NCI-H345 treated with DMSO at 0.1 percent for 48 hours (cell line): ENCODE data around the gene DPYSL5.
"Not testable (repeated sequence)": the region's sequence is repeated elsewhere in the genome, so short reads cannot be mapped to it uniquely, and the experiment has no call there.

ENCODE experiments used
- DNase-seq: peaks from one replicate; lab custom pipeline; 2025; ENCODE audit not compliant: unreplicated experiment; lab: John Stamatoyannopoulos, UW

The DPYSL5 gene

DNA sequence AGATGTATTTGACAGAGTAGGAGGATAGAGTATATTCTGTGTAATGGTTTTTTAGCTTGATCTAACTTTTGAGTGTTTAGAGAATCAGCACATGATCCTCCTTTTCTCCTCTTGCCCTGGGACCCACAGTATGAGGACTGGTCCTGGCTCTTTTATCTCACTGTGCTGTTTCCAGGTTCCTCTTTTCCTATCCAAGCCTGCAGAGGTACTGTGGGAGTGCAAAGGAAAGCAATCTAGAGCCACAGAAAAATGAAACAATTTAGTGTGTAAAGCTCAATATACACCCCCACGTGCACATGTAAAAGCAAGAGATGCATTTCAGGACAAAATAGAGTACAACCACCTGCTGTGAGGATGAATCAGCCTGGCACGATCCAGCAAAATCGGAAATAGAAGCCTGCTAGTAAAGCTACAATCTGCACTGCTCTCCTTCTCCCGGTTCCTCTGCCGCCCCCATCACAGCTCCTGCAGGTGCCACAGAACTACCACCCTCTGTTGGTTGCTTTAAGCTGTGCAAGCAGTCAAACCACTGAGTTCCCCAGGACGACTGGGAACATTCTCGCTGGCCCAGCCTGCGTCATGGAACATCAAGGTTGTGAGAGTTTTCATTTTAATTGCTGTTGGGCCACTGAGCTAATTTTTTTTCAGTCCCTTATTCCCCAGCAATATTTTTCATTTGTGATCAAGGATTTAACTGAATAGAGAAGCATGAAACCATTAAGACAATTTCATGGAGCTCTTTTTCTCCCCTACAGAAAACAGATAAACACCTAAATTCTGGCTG is 74.7 kb downstream of the DPYSL5 start:
- peak; percentile 76 for DNase-seq

DNA sequence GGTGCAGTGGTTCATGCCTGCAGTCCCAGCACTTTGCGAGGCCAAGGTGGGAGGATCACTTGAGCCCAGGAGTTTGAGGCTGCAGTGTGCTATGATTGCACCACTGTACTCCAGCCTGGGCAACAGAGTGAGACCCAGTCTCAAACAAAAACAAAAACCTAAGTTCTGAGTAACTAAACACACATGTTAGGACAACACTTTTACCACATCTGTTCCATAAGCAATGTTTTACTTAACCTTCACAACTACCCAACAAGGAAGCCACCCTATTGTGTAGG is 75.2 kb downstream of the DPYSL5 start:
- not testable (repeated sequence) for DNase-seq

- no peak for DNase-seq
Observed at GRCh38 chr2:26924731-26925099, 76.8 kb downstream of the DPYSL5 start.

GRCh38 chr2:26925100-26925791 is 77.3 kb downstream of the DPYSL5 start:
- no peak for DNase-seq

DNA sequence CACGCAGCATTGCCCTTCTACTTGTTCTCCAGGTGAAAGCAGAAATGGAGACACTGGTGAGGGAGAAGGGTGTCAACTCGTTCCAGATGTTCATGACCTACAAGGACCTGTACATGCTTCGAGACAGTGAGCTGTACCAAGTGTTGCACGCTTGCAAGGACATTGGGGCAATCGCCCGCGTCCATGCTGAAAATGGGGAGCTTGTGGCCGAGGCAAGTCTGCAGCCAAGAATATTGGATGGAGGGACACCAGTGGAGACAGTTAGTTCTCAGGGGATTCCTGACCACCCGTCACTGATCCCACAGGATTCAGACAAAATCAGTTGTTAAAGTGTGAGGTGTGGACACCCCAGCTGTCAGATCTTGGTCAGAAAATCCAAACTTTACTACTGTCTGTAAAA is 79.3 kb downstream of the DPYSL5 start:
- DNase-seq: no peak

GRCh38 chr2:26932974-26933373 is 85.0 kb downstream of the DPYSL5 start:
- DNase-seq: no peak

DNA sequence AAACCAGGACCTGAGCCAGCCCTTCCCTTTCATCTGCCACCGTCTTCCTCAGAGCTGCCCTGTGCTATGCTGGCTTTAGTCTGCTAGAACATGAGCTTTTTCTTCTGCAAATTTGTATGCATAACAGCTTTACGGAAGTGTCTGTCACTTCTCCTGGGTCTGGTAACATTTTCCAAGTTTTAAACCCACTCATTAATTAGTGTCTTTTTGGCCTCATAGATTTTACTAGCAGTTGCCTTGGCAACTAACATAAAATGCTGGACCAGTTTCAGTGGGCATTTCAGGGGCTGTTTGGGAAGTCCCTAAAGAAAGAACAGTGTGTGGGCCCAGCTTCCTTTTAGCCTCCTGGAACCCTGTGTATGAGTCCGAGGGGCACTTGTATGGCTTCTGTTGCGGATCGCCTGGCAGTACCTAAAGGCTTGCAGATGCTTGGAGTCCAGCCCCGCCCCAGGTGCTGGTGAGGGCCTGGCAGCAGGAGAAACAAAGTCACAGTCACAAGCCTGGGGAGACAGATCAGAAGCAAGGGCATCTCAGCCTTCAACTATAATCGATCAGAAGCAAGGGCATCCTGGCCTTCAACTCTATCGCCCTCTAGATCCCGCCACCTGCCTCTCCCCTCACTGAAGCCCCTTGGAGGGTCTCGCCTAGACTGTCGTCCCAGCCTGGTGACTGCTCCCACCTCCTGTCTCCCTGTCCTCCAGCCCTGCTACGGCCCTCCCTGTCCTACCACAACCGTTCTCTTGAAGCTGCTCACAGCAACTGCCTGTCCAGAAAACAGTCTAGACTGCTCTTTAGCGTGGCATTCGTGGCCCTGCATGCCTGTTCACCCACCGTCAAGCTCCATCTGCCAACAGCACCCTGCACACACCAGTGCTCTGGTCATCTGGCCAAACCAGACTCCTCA is 85.8 kb downstream of the DPYSL5 start:
- DNase-seq: no peak

DNA sequence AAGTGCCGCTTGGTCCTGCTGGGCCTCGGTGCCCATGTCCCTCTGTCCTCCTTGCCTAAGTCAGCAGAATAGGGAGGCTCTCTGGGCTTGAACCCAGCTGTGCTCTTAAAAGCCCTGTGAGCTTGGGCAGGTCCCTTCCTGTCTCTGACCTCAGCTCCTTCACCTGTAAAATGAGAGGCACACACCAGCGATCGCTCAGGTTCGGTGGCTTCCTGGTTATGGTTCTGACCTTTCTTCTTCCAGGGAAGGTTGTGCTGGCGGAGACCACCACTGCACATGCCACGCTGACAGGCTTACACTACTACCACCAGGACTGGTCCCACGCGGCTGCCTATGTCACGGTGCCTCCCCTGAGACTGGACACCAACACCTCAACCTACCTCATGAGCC is 86.4 kb downstream of the DPYSL5 start:
- DNase-seq: no peak

- no peak for DNase-seq
Observed at GRCh38 chr2:26934985-26935384, 87.1 kb downstream of the DPYSL5 start.

DNA sequence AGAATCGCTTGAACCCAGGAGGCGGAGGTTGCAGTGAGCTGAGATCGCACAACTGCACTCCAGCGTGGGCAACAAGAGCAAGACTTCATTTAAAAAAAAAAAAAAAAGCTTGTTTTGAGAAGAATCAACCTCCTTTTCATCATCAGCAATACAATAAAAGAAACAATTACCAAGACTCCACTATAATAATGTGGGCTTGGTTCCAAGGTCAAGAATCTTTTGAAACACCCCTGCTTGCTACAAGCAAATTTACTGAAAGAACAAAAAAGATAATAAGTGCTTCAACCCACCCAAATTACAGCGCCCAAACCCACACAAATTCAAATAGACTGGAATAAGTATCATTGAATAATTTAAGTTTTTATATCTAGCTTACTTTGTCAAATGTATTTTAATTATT is 88.9 kb downstream of the DPYSL5 start:
- DNase-seq: no peak

DNA sequence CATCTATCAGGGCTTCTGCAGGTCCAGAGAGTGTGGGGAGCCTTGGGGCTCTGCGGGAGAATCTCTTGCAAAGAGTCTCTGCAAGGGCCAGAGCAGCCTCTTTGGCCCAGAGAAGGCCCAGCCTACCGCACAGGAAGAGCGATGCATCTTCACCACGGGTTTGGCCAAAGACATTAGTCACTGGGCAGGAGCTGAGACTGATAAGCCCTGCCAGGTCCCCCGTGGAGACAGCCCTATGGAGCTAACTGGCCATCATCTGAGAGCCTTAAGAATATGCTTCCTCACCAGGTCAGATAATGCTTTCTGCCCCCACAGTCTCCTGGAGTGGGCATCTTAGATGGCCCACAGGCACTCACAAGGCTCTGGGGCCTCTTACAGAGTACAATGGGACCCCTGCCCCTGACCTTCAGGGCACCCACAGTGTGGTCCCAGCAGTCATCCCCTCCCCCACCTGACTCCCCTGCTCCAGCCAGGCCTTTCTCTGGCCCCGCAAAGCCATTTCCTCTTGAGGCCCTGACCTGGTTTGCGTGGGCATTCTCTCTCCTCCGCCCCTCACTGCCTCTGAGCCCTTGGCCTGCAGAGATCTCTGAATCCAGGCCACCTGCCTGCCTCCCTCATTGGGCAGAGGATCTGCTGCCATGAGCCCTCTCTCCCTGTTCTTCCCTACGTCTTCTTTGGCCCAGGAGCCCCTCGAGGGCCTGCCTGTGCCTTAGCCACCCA is 90.6 kb downstream of the DPYSL5 start:
- DNase-seq: no peak

DNA sequence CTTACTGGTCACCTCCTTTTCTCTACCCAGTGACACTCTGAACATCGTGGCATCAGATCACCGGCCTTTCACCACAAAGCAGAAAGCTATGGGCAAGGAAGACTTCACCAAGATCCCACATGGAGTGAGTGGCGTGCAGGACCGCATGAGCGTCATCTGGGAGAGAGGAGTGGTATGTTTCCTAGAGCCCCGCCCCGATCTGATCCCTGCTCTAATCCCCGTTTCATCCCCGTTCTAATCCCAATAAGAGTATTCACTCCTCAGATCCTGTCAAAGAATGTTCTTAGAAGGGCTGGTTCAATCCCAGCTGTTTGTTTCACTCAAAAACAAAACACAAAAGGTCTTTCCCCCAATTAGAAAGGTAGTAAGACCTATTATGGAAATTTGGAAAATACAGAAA is 92.1 kb downstream of the DPYSL5 start:
- DNase-seq: no peak

GRCh38 chr2:26941486-26941885 is 93.6 kb downstream of the DPYSL5 start:
- DNase-seq: no peak

- peak; percentile 38 for DNase-seq
Observed at GRCh38 chr2:26942543-26943295, 94.8 kb downstream of the DPYSL5 start.

DNA sequence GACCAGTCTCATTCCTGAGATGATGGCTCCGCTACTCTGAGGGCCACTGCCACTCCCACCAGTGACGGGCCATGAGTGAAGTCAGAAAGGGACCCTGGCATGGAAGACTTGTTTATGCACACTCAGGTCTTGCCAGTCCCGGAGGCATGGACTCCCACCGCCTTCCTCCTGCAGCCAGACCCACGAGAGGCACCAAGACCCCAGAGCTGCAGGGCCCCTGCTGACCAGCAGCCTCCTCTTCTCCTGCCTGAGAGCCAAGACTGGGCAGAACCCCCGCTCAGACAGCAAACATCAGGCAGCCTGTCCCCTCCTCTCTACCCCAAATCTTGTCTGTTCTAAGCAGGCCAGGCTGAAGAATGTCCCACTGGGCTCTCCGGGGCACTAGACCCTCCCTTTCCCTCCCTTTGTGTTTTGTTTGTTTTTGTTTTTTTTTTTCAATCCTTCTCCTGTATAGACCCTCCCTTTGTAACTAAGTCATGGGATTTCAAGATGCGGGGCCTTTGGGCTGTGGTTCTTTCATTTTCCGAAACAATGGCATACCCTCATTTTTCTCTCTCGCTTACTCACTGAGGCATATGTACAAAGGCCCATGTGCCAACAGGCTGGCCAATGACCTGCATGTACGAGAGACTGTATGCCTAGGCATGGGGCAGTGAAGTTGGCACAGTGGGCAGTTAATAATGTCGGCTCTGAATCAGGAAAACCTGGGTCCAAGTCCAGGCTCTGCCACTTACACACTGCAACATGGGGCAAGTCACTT is 98.2 kb downstream of the DPYSL5 start:
- DNase-seq: no peak

- no peak for DNase-seq
Observed at GRCh38 chr2:26946841-26947784, 99.2 kb downstream of the DPYSL5 start.

GRCh38 chr2:26948800-26949199 is 100.9 kb downstream of the DPYSL5 start:
- no peak for DNase-seq

- DNase-seq: no peak
Observed at GRCh38 chr2:26950246-26950645, 102.3 kb downstream of the DPYSL5 start.

GRCh38 chr2:26951236-26951635 is 103.3 kb downstream of the DPYSL5 start:
- no peak for DNase-seq
